Sciatic nerve (tissue), 2 donors: ENCODE measurements around the gene RPS14. TPM values are rescaled to one million over a fixed set of nuclear protein-coding genes. Genes with fewer than 3 reads are reported as not detected.
A peak's percentile ranks its signal among the peaks of the same experiment; 100 is the strongest.
"Not testable (repeated sequence)": the region's sequence is repeated elsewhere in the genome, so short reads cannot be mapped to it uniquely, and the experiment has no call there.

ENCODE experiments used
- ATAC-seq: fragments of 200-7000 bp; cut with Tn5 transposase; one replicate; pipeline ENCODE4 v1.9.1; 2020; ENCODE audit warnings: mild to moderate bottlenecking, moderate library complexity
- DNase-seq: peaks from one replicate; pipeline ENCODE4 v3.0.0-alpha.2; 2020; ENCODE audit warnings: low spot score
- intact Hi-C: fragments of 100-400 bp; cut with DNase I; formaldehyde crosslinking; loops from one replicate; pipeline ENCODE4 v1.14.2; 2022
- total RNA-seq: library from RNA; stranded (reverse); fragmentation: NEBNext Ultra II Directional; extraction: Animal tissue kit (Norgen Biotek cat#: 25700); gene quantifications from one replicate; pipeline ENCODE4 v1.2.1, GENCODE V29; 2021
- donor health status: DM: no; HTN: no; CAD: no.
- donor health status: DM: no; HTN: no; CAD: no.

The RPS14 gene
- total RNA-seq, 1 donor from 2014 or later, result 1,412 TPM

GRCh38 chr5:150428978-150429377, 20.6 kb downstream of the RPS14 start:
- ATAC-seq (no peak), DNase-seq (no peak)
- intact Hi-C loops, result no loop called here

GRCh38 chr5:150428106-150428876, 21.2 kb downstream of the RPS14 start:
- ATAC-seq (peak; percentile 83), DNase-seq (peak; percentile 76)
- intact Hi-C loops, result no loop called here

- ATAC-seq, DNase-seq, intact Hi-C loops: not testable (repeated sequence)
Observed at GRCh38 chr5:150426165-150426564, 23.4 kb downstream of the RPS14 start.

- intact Hi-C loops, result no loop called here
- ATAC-seq, result no peak
- no peak for DNase-seq
Observed at GRCh38 chr5:150422758-150423157, 26.8 kb downstream of the RPS14 start.

- intact Hi-C loops, result no loop called here
- no peak for DNase-seq
- no peak for ATAC-seq
Observed at GRCh38 chr5:150422075-150422474, 27.5 kb downstream of the RPS14 start.

GRCh38 chr5:150419630-150420270, 29.8 kb downstream of the RPS14 start:
- ATAC-seq, result no peak
- DNase-seq, result no peak
- intact Hi-C loops, result no loop called here

- intact Hi-C loops, ATAC-seq, DNase-seq: not testable (repeated sequence)
Observed at GRCh38 chr5:150413902-150414790, 35.4 kb downstream of the RPS14 start.

GRCh38 chr5:150413176-150413901, 36.2 kb downstream of the RPS14 start:
- ATAC-seq (no peak), DNase-seq (no peak)
- intact Hi-C loops, result no loop called here

GRCh38 chr5:150412319-150413175, 37.0 kb downstream of the RPS14 start, which contains the start of gene CD74:
Gene CD74 (minus strand): TSS chr5:150412910. CDS start chr5:150412749, 161 bp downstream.
- ATAC-seq (peak; percentile 77), DNase-seq (peak; percentile 86)
- intact Hi-C loops, result no loop called here

GRCh38 chr5:150411245-150411979, 38.1 kb downstream of the RPS14 start:
- intact Hi-C loops, result no loop called here
- ATAC-seq (peak; percentile 5), DNase-seq (no peak)

GRCh38 chr5:150410524-150411244, 38.9 kb downstream of the RPS14 start:
- intact Hi-C loops, result no loop called here
- peak; percentile 86 for ATAC-seq
- peak; percentile 78 for DNase-seq

GRCh38 chr5:150409638-150410523, 39.7 kb downstream of the RPS14 start:
- DNase-seq (peak; percentile 83), ATAC-seq (peak; percentile 92)
- intact Hi-C loops, result no loop called here

GRCh38 chr5:150408231-150408943, 41.2 kb downstream of the RPS14 start:
- ATAC-seq, result no peak
- intact Hi-C loops, result no loop called here
- no peak for DNase-seq

GRCh38 chr5:150407096-150407720, 42.3 kb downstream of the RPS14 start:
- intact Hi-C loops, result no loop called here
- DNase-seq (no peak), ATAC-seq (no peak)

GRCh38 chr5:150406723-150407095, 42.8 kb downstream of the RPS14 start:
- DNase-seq, result no peak
- ATAC-seq, result no peak
- intact Hi-C loops, result no loop called here
